Panc1 (cell line): Measurements from ENCODE around the gene B3GNT3.

Source experiments
- CTCF ChIP-seq: fragments of 450-650 bp; IDR thresholded peaks from 2 replicates; pipeline ENCODE4 v1.5.1; 2017; ENCODE audit warnings: mild to moderate bottlenecking
- REST ChIP-seq, 2 experiments: IDR thresholded peaks; 2 replicates each; pipeline ENCODE4 v1.6.1; 2011 to 2012; ENCODE audit warnings: low read depth in 2 of 2, control low read depth in 1 of 2, low read length in 1 of 2, mild to moderate bottlenecking in 1 of 2, moderate library complexity in 1 of 2; ENCODE audit not compliant: insufficient read depth in 1 of 2

GRCh38 chr19:17770613-17771012 lies 24.3 kb upstream of the B3GNT3 start:
- TF ChIP-seq CTCF: no peak
- no peak for TF ChIP-seq REST (IDR thresholded peaks at IDR 0.05; ENCODE audit: insufficient read depth in 1 of 2, low read depth in 2 of 2, low read length in 1 of 2)
